IMR-90 (cell line): ENCODE measurements around the gene EFCAB10. TPM values are rescaled to one million over a fixed set of nuclear protein-coding genes. Genes with fewer than 3 reads are reported as not detected.
"Not testable (repeated sequence)": the region's sequence is repeated elsewhere in the genome, so short reads cannot be mapped to it uniquely, and the experiment has no call there.

Source experiments
- ATAC-seq: fragments of 200-7000 bp; cut with Tn5 transposase; 2 replicates; pipeline ENCODE4 v1.9.1; 2020; ENCODE audit warnings: low read depth, mild to moderate bottlenecking, moderate library complexity
- BruUV-seq: library from RNA; stranded (reverse); fragments of 400-500 nt; replicated peaks from 2 replicates; lab custom pipeline; 2021; lab: Mats Ljungman, UMichigan
- CTCF ChIA-PET: fragments of 300-600 bp; formaldehyde crosslinking; extraction: SDS; loops from one replicate; lab custom pipeline; 2021; ENCODE audit warnings: antibody characterized with exemption; lab: Yijun Ruan, JAX
- POLR2A ChIA-PET: fragments of 300-600 bp; sonication (Branson Sonifier 250); formaldehyde crosslinking; loops from one replicate; lab custom pipeline; 2022; ENCODE audit warnings: antibody characterized with exemption; ENCODE audit not compliant: unreplicated experiment; lab: Charles Lee
- DNase-seq: peaks from one replicate; pipeline ENCODE4 v3.0.0; 2013
- H2AFZ ChIP-seq: replicated peaks from 2 replicates; pipeline ENCODE3; 2013; ENCODE audit warnings: low read length, mild to moderate bottlenecking; ENCODE audit not compliant: poor library complexity
- H2AK5ac ChIP-seq: 2 replicates; pipeline ENCODE4 v1.6.1; 2013; ENCODE audit warnings: low read depth, low read length, inconsistent platforms
- H2AK9ac ChIP-seq: replicated peaks from 2 replicates; pipeline ENCODE3; 2013; ENCODE audit warnings: mild to moderate bottlenecking, low read depth, low read length, moderate library complexity; ENCODE audit not compliant: poor library complexity
- H2BK120ac ChIP-seq: 2 replicates; pipeline ENCODE4 v1.6.1; 2013; ENCODE audit warnings: low read depth, low read length, inconsistent platforms
- H2BK15ac ChIP-seq: 3 replicates; pipeline ENCODE4 v1.6.1; 2013; ENCODE audit warnings: low read depth, low read length, inconsistent platforms
- H2BK20ac ChIP-seq: 2 replicates; pipeline ENCODE4 v1.6.1; 2013; ENCODE audit warnings: low read depth, mild to moderate bottlenecking, inconsistent platforms, low read length, moderate library complexity
- H2BK5ac ChIP-seq: 2 replicates; pipeline ENCODE4 v1.6.1; 2013; ENCODE audit warnings: mild to moderate bottlenecking, low read depth, low read length, inconsistent platforms; ENCODE audit not compliant: poor library complexity, severe bottlenecking
- H3K14ac ChIP-seq: replicated peaks from 2 replicates; pipeline ENCODE4 v1.6.1; 2013; ENCODE audit warnings: low read depth, low read length, inconsistent platforms
- H3K18ac ChIP-seq: 2 replicates; pipeline ENCODE4 v1.6.1; 2013; ENCODE audit warnings: low read depth, low read length, control low read depth
- H3K23ac ChIP-seq: 2 replicates; pipeline ENCODE4 v1.6.1; 2013; ENCODE audit warnings: low read depth, low read length, inconsistent platforms
- H3K27ac ChIP-seq: 2 replicates; pipeline ENCODE4 v1.5.1; 2013; ENCODE audit warnings: mild to moderate bottlenecking, control low read depth, low read length; ENCODE audit not compliant: insufficient read depth
- H3K27me3 ChIP-seq: 2 replicates; pipeline ENCODE4 v1.6.1; 2013; ENCODE audit warnings: low read length; ENCODE audit not compliant: control insufficient read depth, insufficient read depth
- H3K36me3 ChIP-seq: 2 replicates; pipeline ENCODE4 v1.6.1; 2013; ENCODE audit warnings: low read length, mixed read lengths; ENCODE audit not compliant: control insufficient read depth, insufficient read depth
- H3K4ac ChIP-seq: 2 replicates; pipeline ENCODE4 v1.6.1; 2013; ENCODE audit warnings: low read depth, low read length, inconsistent platforms
- H3K4me1 ChIP-seq: 2 replicates; pipeline ENCODE4 v1.6.1; 2013; ENCODE audit warnings: low read length, mixed read lengths; ENCODE audit not compliant: control insufficient read depth, insufficient read depth
- H3K4me2 ChIP-seq: 2 replicates; pipeline ENCODE4 v1.6.1; 2013; ENCODE audit warnings: low read depth, mild to moderate bottlenecking, control low read depth, low read length, moderate library complexity
- H3K4me3 ChIP-seq: 2 replicates; pipeline ENCODE4 v1.5.1; 2013; ENCODE audit warnings: low read depth, mild to moderate bottlenecking, control low read depth, low read length, moderate library complexity; ENCODE audit not compliant: insufficient read depth
- H3K56ac ChIP-seq: 2 replicates; pipeline ENCODE4 v1.6.1; 2013; ENCODE audit warnings: low read length, inconsistent platforms; ENCODE audit not compliant: insufficient read depth; ENCODE audit errors: extremely low read depth
- H3K79me1 ChIP-seq, 2 experiments: 2 replicates each; pipeline ENCODE4 v1.6.1; 2013; ENCODE audit warnings: low read length in 2 of 2, inconsistent platforms in 1 of 2, low read depth in 1 of 2
- H3K9ac ChIP-seq: 2 replicates; pipeline ENCODE4 v1.6.1; 2013; ENCODE audit warnings: low read depth, low read length, control low read depth
- H3K9me1 ChIP-seq: 2 replicates; pipeline ENCODE4 v1.6.1; 2013; ENCODE audit warnings: low read length, inconsistent platforms; ENCODE audit not compliant: insufficient read depth
- H3K9me3 ChIP-seq: 2 replicates; pipeline ENCODE4 v1.6.1; 2013; ENCODE audit warnings: low read length; ENCODE audit not compliant: control insufficient read depth, insufficient read depth
- H4K20me1 ChIP-seq: 2 replicates; pipeline ENCODE4 v1.6.1; 2013; ENCODE audit warnings: low read length, inconsistent platforms; ENCODE audit not compliant: insufficient read depth
- H4K5ac ChIP-seq: 2 replicates; pipeline ENCODE4 v1.6.1; 2013; ENCODE audit warnings: mild to moderate bottlenecking, low read depth, low read length, control low read depth
- H4K8ac ChIP-seq, 2 experiments: 2 replicates each; pipeline ENCODE4 v1.6.1; 2013; ENCODE audit warnings: low read depth in 2 of 2, low read length in 2 of 2, control low read depth in 1 of 2, inconsistent platforms in 1 of 2
- H4K91ac ChIP-seq: 2 replicates; pipeline ENCODE4 v1.6.1; 2013; ENCODE audit warnings: low read depth, low read length, inconsistent platforms; ENCODE audit not compliant: insufficient read depth
- WGBS, 2 experiments: methylation state at CpG; one replicate each; pipeline versions ENCODE4 v1.1.5 to v1.1.7; 2013; ENCODE audit warnings: missing lambda C conversion rate in 2 of 2; ENCODE audit not compliant: insufficient read length in 1 of 2; ENCODE audit errors: extremely low coverage in 2 of 2; 5-methylcytosine and 5-hydroxymethylcytosine counted together
- dilution Hi-C: fragments of 300-500 bp; cut with HindIII; formaldehyde crosslinking; loops from one replicate; pipeline ENCODE4 v1.14.3; 2018; ENCODE audit warnings: low sequenced_read_pairs; ENCODE audit not compliant: unreplicated experiment
- in situ Hi-C: fragments of 300-500 bp; cut with MboI; formaldehyde crosslinking; loops from 3 replicates; pipeline ENCODE4 v1.14.3; 2019; ENCODE audit warnings: low sequenced_read_pairs, inconsistent platforms, mixed read lengths
- intact Hi-C: fragments of 100-400 bp; cut with micrococcal nuclease; formaldehyde crosslinking; loops from 2 replicates; pipeline ENCODE4 v1.10.0; 2022
- polyA plus RNA-seq, 3 experiments: library from polyadenylated mRNA; depleted of rRNA; stranded (reverse); fragments of >200 nt; gene quantifications; 2 replicates each; pipeline ENCODE4 v1.2.3, GENCODE V29; 2012; ENCODE audit warnings: low replicate concordance in 1 of 3
- total RNA-seq: library from RNA; depleted of rRNA; stranded (reverse); fragments of >200 nt; gene quantifications from 2 replicates; pipeline ENCODE4 v1.2.3, GENCODE V29; 2012

The EFCAB10 gene
- total and polyA plus RNA-seq, 2 of the 4 experiments (the other 2 are of a cell fraction): not detected

GRCh38 chr7:105599080-105599479 lies 17.8 kb upstream of the EFCAB10 start:
- H3K14ac ChIP-seq, H3K27ac ChIP-seq, BruUV-seq, H3K9ac ChIP-seq, DNase-seq, ATAC-seq, H3K4me1 ChIP-seq, H2BK120ac ChIP-seq, H3K56ac ChIP-seq, H2BK5ac ChIP-seq, H2BK15ac ChIP-seq, intact Hi-C loops, H3K23ac ChIP-seq, H4K20me1 ChIP-seq, POLR2A ChIA-PET, dilution Hi-C loops, H3K4me2 ChIP-seq, CTCF ChIA-PET, H3K4ac ChIP-seq, H3K27me3 ChIP-seq, H2AK5ac ChIP-seq, H2AK9ac ChIP-seq, in situ Hi-C loops, H3K9me3 ChIP-seq, H3K9me1 ChIP-seq, H3K18ac ChIP-seq, H4K5ac ChIP-seq, H4K91ac ChIP-seq, H2AFZ ChIP-seq, H4K8ac ChIP-seq, H3K79me1 ChIP-seq, H3K4me3 ChIP-seq, H3K36me3 ChIP-seq, H2BK20ac ChIP-seq: not testable (repeated sequence)
- WGBS, 2 experiments: no CpG with 5 or more reads among the region's 8 CpGs
